Mucosa of stomach (tissue), 1 donor: Measurements from ENCODE around the gene PLD4.
A peak's percentile ranks its signal among the peaks of the same experiment; 100 is the strongest.

Source experiments
- H3K27me3 ChIP-seq: one replicate; pipeline ENCODE4 v1.7.0; 2013; ENCODE audit warnings: mild to moderate bottlenecking, low read length; ENCODE audit not compliant: control insufficient read depth, insufficient read depth
- H3K36me3 ChIP-seq: one replicate; pipeline ENCODE4 v1.7.0; 2013; ENCODE audit warnings: low read length; ENCODE audit not compliant: control insufficient read depth, insufficient read depth
- H3K4me1 ChIP-seq: one replicate; pipeline ENCODE4 v1.7.0; 2013; ENCODE audit warnings: mild to moderate bottlenecking, low read length; ENCODE audit not compliant: control insufficient read depth, insufficient read depth
- H3K4me3 ChIP-seq: one replicate; pipeline ENCODE4 v1.7.0; 2013; ENCODE audit warnings: low read length
- H3K9ac ChIP-seq: one replicate; pipeline ENCODE4 v1.7.0; 2013; ENCODE audit warnings: mild to moderate bottlenecking, low read length, moderate library complexity
- H3K9me3 ChIP-seq: one replicate; pipeline ENCODE4 v1.7.0; 2013; ENCODE audit warnings: mild to moderate bottlenecking, low read length, moderate library complexity; ENCODE audit not compliant: control insufficient read depth
- donor health status: Pancreatic carcinoma.

PLD4 gene

GRCh38 chr14:104976198-104977007, 51.7 kb downstream of the PLD4 start:
- Histone ChIP-seq H3K4me1 (peaks cover 69% of the 10 kb centered on the region), H3K9ac (no peak overlapping the region), H3K36me3 (no peaks in the 10 kb centered on the region), H3K4me3 (no peak overlapping the region), H3K27me3 (peaks cover 39% of the 10 kb centered on the region), H3K9me3 (no peaks in the 10 kb centered on the region)

- Histone ChIP-seq H3K9me3 (no peaks in the 10 kb centered on the region), H3K27me3 (peaks cover 39% of the 10 kb centered on the region), H3K36me3 (no peaks in the 10 kb centered on the region), H3K4me1 (peaks cover 62% of the 10 kb centered on the region), H3K4me3 (peak overlapping the region; percentile 17), H3K9ac (peak overlapping the region; percentile 47)
These were observed 52.5 kb downstream of the PLD4 start for GRCh38 chr14:104977008-104977680.

GRCh38 chr14:104977681-104978653, 53.3 kb downstream of the PLD4 start, which contains the start of gene AHNAK2:
AHNAK2 (minus strand) TSS chr14:104978374; CDS start chr14:104978237, 137 bp downstream.
- H3K4me3 ChIP-seq: peak within 1 kb of the TSS; percentile 17
- H3K9me3 ChIP-seq: no peaks in the 10 kb centered on the region
- H3K4me1 ChIP-seq: peaks cover 53% of the 10 kb centered on the region
- H3K36me3 ChIP-seq: no peaks in the 10 kb centered on the region
- H3K9ac ChIP-seq: peak within 1 kb of the TSS; percentile 47
- H3K27me3 ChIP-seq: peaks cover 39% of the 10 kb centered on the region

GRCh38 chr14:104978746-104979691, 54.3 kb downstream of the PLD4 start:
- no peaks in the 10 kb centered on the region for H3K36me3 ChIP-seq
- no peak overlapping the region for H3K9ac ChIP-seq
- H3K27me3 ChIP-seq: peaks cover 39% of the 10 kb centered on the region
- no peak overlapping the region for H3K4me3 ChIP-seq
- no peaks in the 10 kb centered on the region for H3K9me3 ChIP-seq
- peaks cover 43% of the 10 kb centered on the region for H3K4me1 ChIP-seq

GRCh38 chr14:104979758-104980610, 55.3 kb downstream of the PLD4 start:
- peaks cover 34% of the 10 kb centered on the region for H3K27me3 ChIP-seq
- H3K4me1 ChIP-seq: peaks cover 34% of the 10 kb centered on the region
- no peaks in the 10 kb centered on the region for H3K9me3 ChIP-seq
- no peaks in the 10 kb centered on the region for H3K36me3 ChIP-seq
- no peak overlapping the region for H3K4me3 ChIP-seq
- H3K9ac ChIP-seq: no peak overlapping the region

GRCh38 chr14:104980611-104981531, 56.2 kb downstream of the PLD4 start:
- H3K27me3 ChIP-seq: peaks cover 29% of the 10 kb centered on the region
- no peak overlapping the region for H3K9ac ChIP-seq
- peaks cover 25% of the 10 kb centered on the region for H3K4me1 ChIP-seq

GRCh38 chr14:104981699-104982541, 57.2 kb downstream of the PLD4 start:
- Histone ChIP-seq H3K27me3 (peaks cover 21% of the 10 kb centered on the region), H3K4me3 (no peak overlapping the region), H3K4me1 (peaks cover 23% of the 10 kb centered on the region), H3K9ac (no peak overlapping the region), H3K9me3 (no peaks in the 10 kb centered on the region), H3K36me3 (no peaks in the 10 kb centered on the region)

More at GRCh38 chr14:104980611-104981531, 56.2 kb downstream of the PLD4 start:
- Histone ChIP-seq H3K9me3 (no peaks in the 10 kb centered on the region), H3K4me3 (no peak overlapping the region), H3K36me3 (no peaks in the 10 kb centered on the region)

GRCh38 chr14:104982548-104983230, 58.0 kb downstream of the PLD4 start:
- no peak overlapping the region for H3K9ac ChIP-seq
- H3K27me3 ChIP-seq: peaks cover 13% of the 10 kb centered on the region
- peaks cover 16% of the 10 kb centered on the region for H3K4me1 ChIP-seq
- H3K4me3 ChIP-seq: no peak overlapping the region
- H3K36me3 ChIP-seq: no peaks in the 10 kb centered on the region
- no peaks in the 10 kb centered on the region for H3K9me3 ChIP-seq
